Ectodermal cell (in vitro differentiated cells): Measurements from ENCODE around the gene SLC18A3.

Experiments used
- H3K27ac ChIP-seq: 2 replicates; pipeline ENCODE4 v1.7.0; 2013; ENCODE audit warnings: mild to moderate bottlenecking, low read depth, low read length; ENCODE audit not compliant: insufficient read depth, poor library complexity, severe bottlenecking
- H3K27me3 ChIP-seq: 2 replicates; pipeline ENCODE4 v1.7.0; 2013; ENCODE audit warnings: mild to moderate bottlenecking, low read length; ENCODE audit not compliant: insufficient read depth, control insufficient read depth, poor library complexity, severe bottlenecking
- H3K36me3 ChIP-seq: one replicate; pipeline ENCODE4 v1.7.0; 2013; ENCODE audit warnings: low read length; ENCODE audit not compliant: control insufficient read depth, insufficient read depth
- H3K4me1 ChIP-seq: one replicate; pipeline ENCODE4 v1.7.0; 2013; ENCODE audit warnings: low read length; ENCODE audit not compliant: control insufficient read depth, insufficient read depth
- H3K4me3 ChIP-seq: 2 replicates; pipeline ENCODE4 v1.7.0; 2013; ENCODE audit warnings: low read depth, low read length, control low read depth; ENCODE audit not compliant: insufficient read depth
- H3K9me3 ChIP-seq: 2 replicates; pipeline ENCODE4 v1.7.0; 2013; ENCODE audit warnings: mild to moderate bottlenecking, low read length, moderate library complexity; ENCODE audit not compliant: control insufficient read depth
- WGBS, 2 experiments: methylation state at CpG; one replicate each; pipeline ENCODE4 v1.1.7; 2013; ENCODE audit warnings: missing lambda C conversion rate in 2 of 2; 5-methylcytosine and 5-hydroxymethylcytosine counted together

SLC18A3 gene

GRCh38 chr10:49627038-49627437, 16.9 kb downstream of the SLC18A3 start:
- no peaks in the 10 kb centered on the region for H3K4me1 ChIP-seq
- no peaks in the 10 kb centered on the region for H3K9me3 ChIP-seq
- 86 to 89% methylated on average over 7 of the region's 7 CpGs for WGBS, 2 experiments
- H3K27me3 ChIP-seq, result no peaks in the 10 kb centered on the region
- no peaks in the 10 kb centered on the region for H3K36me3 ChIP-seq
- no peak overlapping the region for H3K27ac ChIP-seq
- no peak overlapping the region for H3K4me3 ChIP-seq

- no peaks in the 10 kb centered on the region for H3K4me1 ChIP-seq
- H3K9me3 ChIP-seq, result no peaks in the 10 kb centered on the region
- no peak overlapping the region for H3K4me3 ChIP-seq
- H3K27me3 ChIP-seq, result no peaks in the 10 kb centered on the region
- H3K27ac ChIP-seq, result no peak overlapping the region
- H3K36me3 ChIP-seq, result no peaks in the 10 kb centered on the region
- 89 to 91% methylated on average over 18 of the region's 18 CpGs for WGBS, 2 experiments
Observed at GRCh38 chr10:49627644-49628247, 17.6 kb downstream of the SLC18A3 start.

- Histone ChIP-seq H3K4me1 (no peaks in the 10 kb centered on the region), H3K36me3 (no peaks in the 10 kb centered on the region), H3K4me3 (no peak overlapping the region), H3K27ac (no peak overlapping the region), H3K9me3 (no peaks in the 10 kb centered on the region), H3K27me3 (no peaks in the 10 kb centered on the region)
- WGBS, 2 experiments, result 92% methylated on average over 8 of the region's 8 CpGs
Observed at GRCh38 chr10:49628599-49628998, 18.5 kb downstream of the SLC18A3 start.

- H3K4me1 ChIP-seq, result no peaks in the 10 kb centered on the region
- no peaks in the 10 kb centered on the region for H3K27me3 ChIP-seq
- no peak overlapping the region for H3K27ac ChIP-seq
- H3K9me3 ChIP-seq, result no peaks in the 10 kb centered on the region
- H3K4me3 ChIP-seq, result no peak overlapping the region
- WGBS, 2 experiments, result 87 to 88% methylated on average over 9 of the region's 9 CpGs
- no peaks in the 10 kb centered on the region for H3K36me3 ChIP-seq
Observed at GRCh38 chr10:49629431-49629881, 19.3 kb downstream of the SLC18A3 start.

GRCh38 chr10:49631975-49632374, 21.9 kb downstream of the SLC18A3 start:
- Histone ChIP-seq H3K36me3 (no peaks in the 10 kb centered on the region), H3K27me3 (no peaks in the 10 kb centered on the region), H3K27ac (no peak overlapping the region), H3K9me3 (no peaks in the 10 kb centered on the region), H3K4me3 (no peak overlapping the region), H3K4me1 (no peaks in the 10 kb centered on the region)
- WGBS, 2 experiments, result 94 to 96% methylated on average over 6 of the region's 6 CpGs

- Histone ChIP-seq H3K27ac (no peak overlapping the region), H3K36me3 (no peaks in the 10 kb centered on the region), H3K9me3 (no peaks in the 10 kb centered on the region), H3K4me1 (no peaks in the 10 kb centered on the region), H3K27me3 (no peaks in the 10 kb centered on the region), H3K4me3 (no peak overlapping the region)
- WGBS, 2 experiments, result 72 to 74% methylated on average over 12 of the region's 12 CpGs
Observed at GRCh38 chr10:49632406-49633317, 22.6 kb downstream of the SLC18A3 start.

GRCh38 chr10:49633327-49634068, 23.4 kb downstream of the SLC18A3 start:
- Histone ChIP-seq H3K9me3 (no peaks in the 10 kb centered on the region), H3K4me1 (no peaks in the 10 kb centered on the region), H3K36me3 (no peaks in the 10 kb centered on the region), H3K4me3 (no peak overlapping the region), H3K27me3 (no peaks in the 10 kb centered on the region), H3K27ac (no peak overlapping the region)
- WGBS, 2 experiments, result 81 to 82% methylated on average over 13 of the region's 13 CpGs

- WGBS, 2 experiments, result 88 to 90% methylated on average over 7 to 8 of the region's 8 CpGs
- Histone ChIP-seq H3K36me3 (no peaks in the 10 kb centered on the region), H3K4me3 (no peak overlapping the region), H3K9me3 (no peaks in the 10 kb centered on the region), H3K4me1 (no peaks in the 10 kb centered on the region), H3K27ac (no peak overlapping the region), H3K27me3 (no peaks in the 10 kb centered on the region)
Observed at GRCh38 chr10:49634069-49634660, 24.1 kb downstream of the SLC18A3 start.

GRCh38 chr10:49642311-49642710, 32.2 kb downstream of the SLC18A3 start:
- WGBS, 2 experiments, result 92 to 94% methylated on average over 3 of the region's 3 CpGs
- Histone ChIP-seq H3K27ac (no peak overlapping the region), H3K4me1 (no peaks in the 10 kb centered on the region), H3K4me3 (no peak overlapping the region), H3K27me3 (no peaks in the 10 kb centered on the region), H3K9me3 (no peaks in the 10 kb centered on the region), H3K36me3 (no peaks in the 10 kb centered on the region)
